CD14-positive monocyte (primary cell): ENCODE data around the gene STK36. TPM values are rescaled to one million over a fixed set of nuclear protein-coding genes. Genes with fewer than 3 reads are reported as not detected.

Experiments
- DNase-seq, 3 donors: peaks; one replicate each; pipeline ENCODE4 v3.0.0-alpha.2; 2011 to 2022
- H2AFZ ChIP-seq: 2 replicates; pipeline ENCODE4 v1.6.0; 2012; ENCODE audit warnings: mild to moderate bottlenecking, low read depth, low read length, inconsistent platforms; ENCODE audit not compliant: insufficient read depth, poor library complexity, severe bottlenecking
- H3K27ac ChIP-seq, 2 donors: 1 replicate in 1 of 2; 2 replicates in 1 of 2; pipeline ENCODE4 v1.5.1; 2012 to 2013; ENCODE audit warnings: low read length in 2 of 2, control low read depth in 1 of 2, inconsistent platforms in 1 of 2, low read depth in 1 of 2, mild to moderate bottlenecking in 1 of 2
- H3K27me3 ChIP-seq, 2 donors: one replicate each; pipeline versions ENCODE4 v1.6.0 to v1.6.1; 2011 to 2013; ENCODE audit warnings: low read length in 2 of 2; ENCODE audit not compliant: control insufficient read depth in 2 of 2, insufficient read depth in 2 of 2
- H3K36me3 ChIP-seq, 2 donors: replicated peaks in 1 of 2; 1 replicate in 1 of 2; 2 replicates in 1 of 2; pipeline versions ENCODE4 v1.5.1 to v1.6.1; 2012 to 2013; ENCODE audit warnings: low read length in 2 of 2, control low read depth in 1 of 2, inconsistent platforms in 1 of 2, mild to moderate bottlenecking in 1 of 2; ENCODE audit not compliant: insufficient read depth in 2 of 2, control insufficient read depth in 1 of 2
- H3K4me1 ChIP-seq, 2 donors: 1 replicate in 1 of 2; 2 replicates in 1 of 2; pipeline versions ENCODE4 v1.5.1 to v1.6.1; 2012 to 2013; ENCODE audit warnings: low read length in 2 of 2, control low read depth in 1 of 2, inconsistent platforms in 1 of 2, mild to moderate bottlenecking in 1 of 2, moderate library complexity in 1 of 2; ENCODE audit not compliant: insufficient read depth in 2 of 2, control insufficient read depth in 1 of 2
- H3K4me2 ChIP-seq: replicated peaks from 2 replicates; pipeline ENCODE3; 2012; ENCODE audit warnings: low read length, moderate library complexity, mild to moderate bottlenecking; ENCODE audit not compliant: poor library complexity, severe bottlenecking; ENCODE audit errors: extremely low read depth
- H3K4me3 ChIP-seq, 3 experiments: fragments of 200-600 bp in 1 of 3; sonication (generic) in 1 of 3; replicated peaks in 1 of 3; 1 replicate in 2 of 3; 2 replicates in 1 of 3; pipeline ENCODE4 v1.5.1; 2011 to 2013; ENCODE audit warnings: low read length in 3 of 3, mild to moderate bottlenecking in 3 of 3, control low read depth in 2 of 3, low read depth in 2 of 3, inconsistent platforms in 1 of 3, moderate library complexity in 1 of 3
- H3K79me2 ChIP-seq: 2 replicates; pipeline ENCODE4 v1.6.0; 2012; ENCODE audit warnings: mild to moderate bottlenecking, control low read depth, inconsistent platforms, low read length, moderate library complexity; ENCODE audit not compliant: insufficient read depth
- H3K9ac ChIP-seq: 2 replicates; pipeline ENCODE4 v1.6.0; 2017; ENCODE audit warnings: low read length, mild to moderate bottlenecking; ENCODE audit not compliant: insufficient read depth, poor library complexity, severe bottlenecking
- H3K9me3 ChIP-seq, 2 donors: replicated peaks in 1 of 2; 1 replicate in 1 of 2; 2 replicates in 1 of 2; pipeline versions ENCODE4 v1.5.1 to v1.6.1; 2012 to 2013; ENCODE audit warnings: low read length in 2 of 2, control low read depth in 1 of 2; ENCODE audit not compliant: control insufficient read depth in 1 of 2, insufficient read depth in 1 of 2
- H4K20me1 ChIP-seq: 2 replicates; pipeline ENCODE4 v1.6.0; 2012; ENCODE audit warnings: mild to moderate bottlenecking, low read length, control low read depth, moderate library complexity; ENCODE audit not compliant: insufficient read depth
- H3K27ac Mint-ChIP-seq, 7 donors: one replicate each; pipeline ENCODE4 v1.8.0; 2020; ENCODE audit warnings: mild to moderate bottlenecking in 7 of 7, mixed read lengths in 7 of 7, moderate library complexity in 6 of 7, inconsistent platforms in 2 of 7
- H3K27me3 Mint-ChIP-seq, 3 donors: one replicate each; pipeline ENCODE4 v1.8.0; 2021 to 2022; ENCODE audit warnings: low read depth in 3 of 3, mild to moderate bottlenecking in 3 of 3, mixed read lengths in 3 of 3, moderate library complexity in 3 of 3, inconsistent platforms in 1 of 3
- H3K36me3 Mint-ChIP-seq, 2 donors: one replicate each; pipeline ENCODE4 v1.8.0; 2020; ENCODE audit warnings: mixed read lengths in 2 of 2, inconsistent platforms in 1 of 2, mild to moderate bottlenecking in 1 of 2
- H3K4me1 Mint-ChIP-seq: one replicate; pipeline ENCODE4 v1.8.0; 2020; ENCODE audit warnings: mild to moderate bottlenecking, mixed read lengths
- H3K4me3 Mint-ChIP-seq, 2 donors: one replicate each; pipeline ENCODE4 v1.8.0; 2020; ENCODE audit warnings: mild to moderate bottlenecking in 2 of 2, mixed read lengths in 2 of 2, moderate library complexity in 1 of 2
- H3K9me3 Mint-ChIP-seq, 7 donors: one replicate each; pipeline ENCODE4 v1.8.0; 2020 to 2022; ENCODE audit warnings: mixed read lengths in 7 of 7, mild to moderate bottlenecking in 6 of 7, moderate library complexity in 6 of 7, inconsistent platforms in 2 of 7
- WGBS: methylation state at CpG from one replicate; pipeline ENCODE4 v1.1.5; 2013; ENCODE audit warnings: missing lambda C conversion rate; ENCODE audit not compliant: insufficient coverage; 5-methylcytosine and 5-hydroxymethylcytosine counted together
- intact Hi-C, 2 donors: fragments of 100-400 bp; cut with micrococcal nuclease; formaldehyde crosslinking; loops; one replicate each; pipeline versions ENCODE4 v1.15.0 to v1.15.1; 2023
- polyA plus RNA-seq, 3 donors: library from polyadenylated mRNA; depleted of rRNA in 1 of 3; unstranded in 2 of 3; stranded (reverse) in 1 of 3; fragments of 300-500 nt in 2 of 3; fragments of >200 nt in 1 of 3; fragmentation: Illumina TruSeq in 2 of 3; gene quantifications; 1 replicate in 2 of 3; 2 replicates in 1 of 3; pipeline ENCODE4 v1.2.3, GENCODE V29; 2012 to 2021
- TF ChIP-seq, protein P1 (sequence below): fragments of 200-600 bp; IDR thresholded peaks from one replicate; pipeline ENCODE4 v1.8.0; 2022; ENCODE audit warnings: antibody characterized with exemption, mild to moderate bottlenecking

STK36 gene
- polyA plus RNA-seq, 3 donors, result 1.3 to 36.2 (median 3.3) TPM

DNA sequence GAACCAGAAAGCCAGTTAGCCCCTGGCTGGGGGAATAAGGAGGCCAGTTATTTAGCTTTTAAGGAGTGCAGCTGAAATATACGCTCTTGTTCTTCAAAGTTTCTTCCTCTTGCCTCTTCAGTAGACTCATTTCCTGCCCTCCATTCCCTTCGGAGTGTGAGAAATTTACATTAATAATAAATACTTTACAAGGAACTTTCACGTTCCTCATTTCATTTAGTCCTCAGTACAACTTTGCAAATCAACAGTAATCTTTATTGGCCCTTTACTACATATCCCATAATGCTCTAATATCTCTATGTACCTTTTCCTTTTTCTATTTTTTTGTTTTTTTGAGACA, 48.5 kb upstream of the STK36 start:
- DNase-seq, result peak; percentile 5 to 19 (median 11)
- Histone ChIP-seq H3K4me1 (peaks cover 18% of the 10 kb centered on the region in 2 donors), H3K4me3 (peak overlapping the region in 1 of 3 experiments; percentile 31), H3K79me2 (no peaks in the 10 kb centered on the region), H3K27me3 (no peaks in the 10 kb centered on the region), H3K4me2 (peak overlapping the region; percentile 48), H3K9me3 (no peaks in the 10 kb centered on the region), H4K20me1 (no peaks in the 10 kb centered on the region), H2AFZ (peak overlapping the region; percentile 62), H3K27ac (peak overlapping the region in 1 of 2 donors; percentile 69), H3K9ac (no peak overlapping the region), H3K36me3 (no peaks in the 10 kb centered on the region)
- peaks cover 0 to 4% (median 2%) of the 10 kb centered on the region in 3 donors for H3K27me3 Mint-ChIP-seq
- H3K9me3 Mint-ChIP-seq, result peaks cover 0 to 1% (median 0%) of the 10 kb centered on the region in 7 donors
- H3K4me3 Mint-ChIP-seq, result peak overlapping the region in 1 of 2 donors; percentile 63
- TF ChIP-seq, protein P1, sequence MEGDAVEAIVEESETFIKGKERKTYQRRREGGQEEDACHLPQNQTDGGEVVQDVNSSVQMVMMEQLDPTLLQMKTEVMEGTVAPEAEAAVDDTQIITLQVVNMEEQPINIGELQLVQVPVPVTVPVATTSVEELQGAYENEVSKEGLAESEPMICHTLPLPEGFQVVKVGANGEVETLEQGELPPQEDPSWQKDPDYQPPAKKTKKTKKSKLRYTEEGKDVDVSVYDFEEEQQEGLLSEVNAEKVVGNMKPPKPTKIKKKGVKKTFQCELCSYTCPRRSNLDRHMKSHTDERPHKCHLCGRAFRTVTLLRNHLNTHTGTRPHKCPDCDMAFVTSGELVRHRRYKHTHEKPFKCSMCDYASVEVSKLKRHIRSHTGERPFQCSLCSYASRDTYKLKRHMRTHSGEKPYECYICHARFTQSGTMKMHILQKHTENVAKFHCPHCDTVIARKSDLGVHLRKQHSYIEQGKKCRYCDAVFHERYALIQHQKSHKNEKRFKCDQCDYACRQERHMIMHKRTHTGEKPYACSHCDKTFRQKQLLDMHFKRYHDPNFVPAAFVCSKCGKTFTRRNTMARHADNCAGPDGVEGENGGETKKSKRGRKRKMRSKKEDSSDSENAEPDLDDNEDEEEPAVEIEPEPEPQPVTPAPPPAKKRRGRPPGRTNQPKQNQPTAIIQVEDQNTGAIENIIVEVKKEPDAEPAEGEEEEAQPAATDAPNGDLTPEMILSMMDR, result no peak
- H3K36me3 Mint-ChIP-seq, result no peaks in the 10 kb centered on the region
- no CpG with 5 or more reads among the region's 3 CpGs for WGBS
- peaks cover 19% of the 10 kb centered on the region for H3K4me1 Mint-ChIP-seq
- intact Hi-C loops, result no loop called here
- peak overlapping the region; percentile 32 to 89 (median 76) for H3K27ac Mint-ChIP-seq

DNA sequence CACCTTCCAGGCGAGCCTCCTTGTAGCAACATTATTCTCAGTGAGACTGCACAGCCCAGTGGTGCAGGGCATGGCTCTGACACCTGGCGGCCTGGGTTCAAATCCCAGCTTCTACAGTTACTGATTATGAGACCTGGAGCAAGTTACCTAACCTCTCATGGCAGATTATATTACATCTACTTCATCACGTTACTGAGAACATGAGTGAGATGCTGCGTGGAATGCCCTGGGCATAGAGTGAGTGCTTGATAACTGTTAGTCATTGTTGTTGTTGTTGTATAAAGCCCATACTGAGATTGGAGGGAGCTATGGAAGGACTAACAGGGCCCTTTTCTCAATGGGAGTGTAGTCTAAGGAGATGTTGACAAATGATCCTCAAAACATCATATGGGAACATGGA, 45.5 kb upstream of the STK36 start:
- TF ChIP-seq, protein P1, result no peak
- WGBS, result 89% methylated on average over 2 of the region's 4 CpGs
- Histone ChIP-seq H3K9ac (no peak overlapping the region), H3K4me3 (no peak overlapping the region), H3K4me2 (no peak overlapping the region), H3K36me3 (no peaks in the 10 kb centered on the region), H3K9me3 (no peaks in the 10 kb centered on the region), H4K20me1 (no peaks in the 10 kb centered on the region), H3K4me1 (peaks cover 18% of the 10 kb centered on the region in 2 donors), H3K27me3 (no peaks in the 10 kb centered on the region), H3K27ac (no peak overlapping the region), H3K79me2 (no peaks in the 10 kb centered on the region), H2AFZ (no peak overlapping the region)
- Mint-ChIP-seq H3K9me3 (peaks cover 0 to 1% (median 0%) of the 10 kb centered on the region in 7 donors), H3K27me3 (peaks cover 0 to 3% (median 1%) of the 10 kb centered on the region in 3 donors), H3K4me3 (no peak overlapping the region), H3K27ac (no peak overlapping the region), H3K36me3 (no peaks in the 10 kb centered on the region), H3K4me1 (peaks cover 19% of the 10 kb centered on the region)
- no peak for DNase-seq
- intact Hi-C loops, result no loop called here
